Stimulated activated effector memory CD8-positive, alpha-beta T cell treated with anti-CD3 and anti-CD28 coated beads, Interleukin-12 subunit alpha, Interleukin-12 subunit beta, amount 100 ng/mL, for 72 hours (primary cell): Measurements from ENCODE around the gene CFHR3.
"Not testable (repeated sequence)": the region's sequence is repeated elsewhere in the genome, so short reads cannot be mapped to it uniquely, and the experiment has no call there.

Source experiments
- ATAC-seq: fragments of 150-1000 bp; cut with Tn5 transposase; 2 replicates; pipeline ENCODE4 v1.10.0; 2021
- DNase-seq, 2 donors: peaks; one replicate each; pipeline ENCODE4 v3.0.0; 2021 to 2022; ENCODE audit warnings: low spot score in 2 of 2
- H3K27ac Mint-ChIP-seq: one replicate; pipeline ENCODE4 v1.8.0; 2022; ENCODE audit warnings: mild to moderate bottlenecking, mixed read lengths
- H3K36me3 Mint-ChIP-seq: one replicate; pipeline ENCODE4 v1.8.0; 2022; ENCODE audit warnings: mild to moderate bottlenecking, mixed read lengths
- H3K4me1 Mint-ChIP-seq: one replicate; pipeline ENCODE4 v1.8.0; 2022; ENCODE audit warnings: mixed read lengths
- H3K4me3 Mint-ChIP-seq: one replicate; pipeline ENCODE4 v1.8.0; 2022; ENCODE audit warnings: mild to moderate bottlenecking, mixed read lengths
- H3K9me3 Mint-ChIP-seq: one replicate; pipeline ENCODE4 v1.8.0; 2022; ENCODE audit warnings: mixed read lengths

CFHR3 gene

GRCh38 chr1:196774603-196775002 lies at the start of gene CFHR3:
CFHR3 (plus strand) TSS chr1:196774840; CDS start chr1:196774887, 47 bp downstream.
- H3K27ac Mint-ChIP-seq = no peak within 1 kb of the TSS
- ATAC-seq = peak; percentile 31
- DNase-seq = no peak
- no peak within 1 kb of the TSS for H3K4me3 Mint-ChIP-seq
- H3K9me3 Mint-ChIP-seq = no peaks in the 10 kb centered on the region
- H3K4me1 Mint-ChIP-seq = no peaks in the 10 kb centered on the region
- H3K36me3 Mint-ChIP-seq = no peaks in the 10 kb centered on the region

DNA sequence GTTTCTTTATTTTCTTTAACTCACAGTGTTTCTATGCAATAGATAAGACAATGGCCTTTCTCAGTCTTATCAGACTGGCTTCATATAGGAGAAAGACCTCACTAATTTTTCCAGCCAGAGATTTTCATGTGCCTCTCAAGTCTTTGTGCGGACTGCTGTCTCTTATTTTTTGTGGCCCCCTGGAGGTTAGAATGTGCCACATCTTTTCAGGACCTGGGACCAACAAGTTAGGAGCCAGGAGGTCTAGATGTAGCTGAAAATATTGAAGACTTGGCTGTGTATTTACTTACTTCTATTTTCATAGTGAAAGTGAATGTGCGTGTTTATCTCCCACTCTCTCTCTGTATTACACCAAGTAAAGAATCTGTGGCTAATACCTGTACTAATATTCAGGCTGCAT lies 42.1 kb upstream of the CFHR3 start:
- H3K4me1 Mint-ChIP-seq = no peaks in the 10 kb centered on the region
- H3K4me3 Mint-ChIP-seq = no peak overlapping the region
- no peak overlapping the region for H3K27ac Mint-ChIP-seq
- DNase-seq (no peak), ATAC-seq (no peak)
- peaks cover 8% of the 10 kb centered on the region for H3K36me3 Mint-ChIP-seq
- peaks cover 9% of the 10 kb centered on the region for H3K9me3 Mint-ChIP-seq

DNA sequence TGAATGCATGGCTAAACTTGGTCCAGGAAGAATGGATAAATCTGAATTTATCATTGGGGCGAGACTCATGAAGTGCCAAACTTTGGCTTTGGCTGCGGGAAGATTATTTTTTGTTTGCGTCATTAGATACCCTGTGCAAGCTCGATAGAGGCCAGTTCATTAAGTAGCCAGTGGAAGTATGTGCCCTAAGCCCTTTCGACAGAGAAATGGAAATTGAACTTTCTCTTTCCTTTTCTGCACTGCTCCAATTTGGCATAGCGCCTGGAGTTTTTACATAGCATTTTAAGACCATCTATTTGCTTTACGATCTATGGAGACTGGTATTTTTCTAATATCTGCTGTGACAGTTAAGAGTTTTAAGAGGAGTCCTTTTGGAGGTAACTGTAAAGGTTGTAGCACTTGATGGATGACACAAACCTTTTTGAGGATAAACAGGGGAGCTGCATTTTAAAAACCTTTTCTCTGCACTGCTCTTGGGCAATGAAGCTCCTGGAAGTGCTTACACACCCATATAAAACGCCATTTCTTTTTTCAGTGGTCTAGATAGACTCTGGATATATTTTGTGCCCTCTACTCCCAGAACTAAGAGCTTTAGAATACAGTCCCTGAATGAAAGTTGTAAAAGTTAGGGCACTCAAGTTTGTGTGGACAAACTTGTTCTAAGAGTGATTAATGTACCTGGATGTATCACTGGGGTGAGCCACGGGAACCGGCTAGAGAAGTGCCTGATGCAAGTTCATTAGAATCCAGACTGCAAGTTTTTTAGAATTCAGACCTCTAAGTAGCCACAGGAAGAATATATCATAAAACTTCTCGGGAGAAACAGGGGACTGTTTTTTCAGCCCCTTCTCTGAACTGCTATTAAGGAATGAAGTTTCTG lies 41.3 kb upstream of the CFHR3 start:
- peaks cover 9% of the 10 kb centered on the region for H3K9me3 Mint-ChIP-seq
- DNase-seq = no peak
- no peak overlapping the region for H3K4me3 Mint-ChIP-seq
- no peak overlapping the region for H3K27ac Mint-ChIP-seq
- H3K4me1 Mint-ChIP-seq = no peaks in the 10 kb centered on the region
- peaks cover 12% of the 10 kb centered on the region for H3K36me3 Mint-ChIP-seq
- ATAC-seq = no peak

DNA sequence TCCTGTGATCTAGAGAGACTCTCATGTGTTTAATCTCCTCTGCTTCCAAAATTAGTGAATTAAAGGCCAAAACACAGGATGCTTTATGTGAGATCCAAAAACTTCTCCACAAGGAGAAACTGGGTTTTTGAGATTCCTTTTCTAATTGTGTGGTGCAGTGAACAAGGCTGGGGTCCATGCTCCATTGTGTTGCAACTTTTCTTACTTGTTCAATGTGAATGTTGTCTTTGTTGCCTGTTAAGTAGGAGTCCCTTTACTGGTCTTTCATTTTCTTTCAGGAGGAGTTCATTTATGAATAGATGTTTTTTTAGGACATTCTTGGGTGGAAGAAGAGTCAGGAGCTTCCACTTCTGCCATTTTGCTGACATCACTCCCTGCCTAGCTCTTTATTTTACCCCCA lies 40.6 kb upstream of the CFHR3 start:
- Mint-ChIP-seq H3K36me3 (peaks cover 19% of the 10 kb centered on the region), H3K4me1 (no peaks in the 10 kb centered on the region), H3K9me3 (peaks cover 9% of the 10 kb centered on the region), H3K4me3 (no peak overlapping the region), H3K27ac (no peak overlapping the region)
- no peak for DNase-seq
- ATAC-seq = no peak

DNA sequence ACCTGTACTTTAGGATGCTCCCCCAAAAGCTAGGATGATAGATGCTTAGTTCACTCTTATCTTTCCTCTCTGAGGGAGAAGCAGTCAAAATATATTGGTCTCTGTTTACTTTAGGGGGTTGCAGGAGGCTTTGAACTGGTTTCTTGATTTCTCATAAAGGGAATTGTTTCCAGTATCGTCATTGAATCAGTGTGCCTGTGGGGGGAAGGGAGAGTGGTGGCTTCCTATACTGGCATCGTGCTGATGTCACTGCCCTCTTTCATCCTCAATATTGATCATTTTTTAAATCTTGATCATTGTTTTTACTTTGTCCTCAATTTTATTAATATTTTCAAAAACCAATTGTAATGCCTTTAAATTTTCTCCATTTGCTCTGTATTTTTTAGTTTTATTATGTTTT lies 40.2 kb upstream of the CFHR3 start:
- DNase-seq (no peak), ATAC-seq (no peak)
- Mint-ChIP-seq H3K27ac (no peak overlapping the region), H3K4me3 (no peak overlapping the region), H3K9me3 (peaks cover 13% of the 10 kb centered on the region), H3K4me1 (no peaks in the 10 kb centered on the region), H3K36me3 (peaks cover 24% of the 10 kb centered on the region)

- H3K4me1 Mint-ChIP-seq = no peaks in the 10 kb centered on the region
- H3K27ac Mint-ChIP-seq = no peak overlapping the region
- peaks cover 46% of the 10 kb centered on the region for H3K36me3 Mint-ChIP-seq
- peaks cover 14% of the 10 kb centered on the region for H3K9me3 Mint-ChIP-seq
- DNase-seq = no peak
- no peak overlapping the region for H3K4me3 Mint-ChIP-seq
- no peak for ATAC-seq
Measured at GRCh38 chr1:196738730-196739129, 35.9 kb upstream of the CFHR3 start.

- H3K4me3 Mint-ChIP-seq, H3K27ac Mint-ChIP-seq, ATAC-seq, H3K4me1 Mint-ChIP-seq, DNase-seq: not testable (repeated sequence)
- Mint-ChIP-seq H3K9me3 (peaks cover 17% of the 10 kb centered on the region), H3K36me3 (peaks cover 62% of the 10 kb centered on the region)
Measured at GRCh38 chr1:196743244-196743643, 31.4 kb upstream of the CFHR3 start.

GRCh38 chr1:196765019-196765740 lies 9.5 kb upstream of the CFHR3 start:
- H3K4me1 Mint-ChIP-seq, H3K4me3 Mint-ChIP-seq, ATAC-seq, H3K36me3 Mint-ChIP-seq, DNase-seq, H3K27ac Mint-ChIP-seq, H3K9me3 Mint-ChIP-seq: not testable (repeated sequence)

- H3K27ac Mint-ChIP-seq, H3K9me3 Mint-ChIP-seq, ATAC-seq, DNase-seq, H3K36me3 Mint-ChIP-seq, H3K4me3 Mint-ChIP-seq, H3K4me1 Mint-ChIP-seq: not testable (repeated sequence)
Measured at GRCh38 chr1:196769823-196770222, 4.8 kb upstream of the CFHR3 start.

DNA sequence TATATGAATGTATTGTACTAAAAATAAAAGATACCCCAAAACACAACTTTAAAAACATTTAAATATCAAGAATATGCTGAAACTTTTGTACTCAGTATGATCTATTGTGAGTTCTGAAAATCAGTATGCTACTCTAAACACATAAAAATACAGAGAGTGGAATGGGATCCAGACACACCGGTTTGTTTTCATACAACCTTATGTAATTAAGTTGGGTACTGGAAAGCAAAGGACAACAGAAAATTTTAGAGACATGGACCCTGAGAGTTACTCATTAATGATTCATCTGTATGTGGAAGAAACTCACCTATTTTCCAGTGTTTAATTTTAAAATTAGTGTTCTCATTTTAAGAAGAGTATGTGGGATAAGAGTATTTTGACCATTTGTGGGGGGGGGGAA lies 927 bp upstream of the CFHR3 start:
- no peaks in the 10 kb centered on the region for H3K4me1 Mint-ChIP-seq
- ATAC-seq (no peak), DNase-seq (no peak)
- no peak overlapping the region for H3K27ac Mint-ChIP-seq
- H3K36me3 Mint-ChIP-seq = no peaks in the 10 kb centered on the region
- no peaks in the 10 kb centered on the region for H3K9me3 Mint-ChIP-seq
- H3K4me3 Mint-ChIP-seq = no peak overlapping the region

- no peak for DNase-seq
- H3K4me3 Mint-ChIP-seq = no peak overlapping the region
- H3K36me3 Mint-ChIP-seq = no peaks in the 10 kb centered on the region
- no peak for ATAC-seq
- no peaks in the 10 kb centered on the region for H3K9me3 Mint-ChIP-seq
- no peaks in the 10 kb centered on the region for H3K4me1 Mint-ChIP-seq
- H3K27ac Mint-ChIP-seq = no peak overlapping the region
Measured at GRCh38 chr1:196774175-196774574, 465 bp upstream of the CFHR3 start.

- Mint-ChIP-seq H3K36me3 (no peaks in the 10 kb centered on the region), H3K9me3 (no peaks in the 10 kb centered on the region), H3K4me1 (no peaks in the 10 kb centered on the region), H3K27ac (no peak overlapping the region), H3K4me3 (no peak overlapping the region)
- DNase-seq (no peak), ATAC-seq (no peak)
Measured at GRCh38 chr1:196777603-196778002, 3.0 kb downstream of the CFHR3 start.

- Mint-ChIP-seq H3K9me3 (no peaks in the 10 kb centered on the region), H3K27ac (no peak overlapping the region), H3K4me3 (no peak overlapping the region), H3K36me3 (no peaks in the 10 kb centered on the region), H3K4me1 (no peaks in the 10 kb centered on the region)
- no peak for ATAC-seq
- DNase-seq = no peak
Measured at GRCh38 chr1:196779093-196779492, 4.5 kb downstream of the CFHR3 start.

DNA sequence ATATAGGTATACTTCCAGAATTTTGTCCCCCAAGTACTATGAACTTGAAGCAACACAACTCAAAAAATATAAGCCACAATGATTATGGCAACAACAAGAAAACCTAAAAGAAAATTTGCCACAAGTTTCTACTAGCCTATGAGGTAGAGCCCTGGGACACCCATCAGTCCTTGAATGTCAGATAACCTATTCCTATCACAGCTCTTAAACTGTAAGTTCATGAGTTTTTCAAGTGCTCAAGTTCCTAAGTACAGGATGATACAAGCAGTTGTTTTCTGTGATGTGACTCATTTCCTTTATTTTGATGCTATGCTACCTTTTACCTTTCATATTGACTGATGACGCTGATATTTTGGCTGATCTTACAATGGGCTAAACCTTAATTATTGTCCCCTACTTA lies 16.6 kb downstream of the CFHR3 start:
- not testable (repeated sequence) for ATAC-seq, H3K4me3 Mint-ChIP-seq

DNA sequence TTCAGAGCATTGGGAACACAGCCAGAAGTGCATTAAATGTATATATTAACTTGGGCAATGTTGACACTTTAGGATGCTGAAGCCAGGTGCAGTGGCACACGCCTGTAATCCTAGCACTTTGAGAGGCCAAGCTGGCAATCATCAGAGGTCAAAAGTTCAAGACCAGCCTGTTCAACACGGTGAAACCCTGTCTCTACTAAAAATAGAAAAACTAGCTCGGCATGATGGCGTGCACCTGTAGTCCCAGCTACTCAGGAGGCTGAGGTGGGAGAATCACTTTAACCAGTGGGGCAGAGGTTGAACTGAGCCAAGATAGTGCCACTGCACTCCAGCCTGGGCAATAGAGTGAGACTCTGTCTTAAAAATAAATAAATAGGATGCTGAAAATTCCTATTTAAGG lies 19.5 kb downstream of the CFHR3 start:
- not testable (repeated sequence) for H3K4me1 Mint-ChIP-seq, DNase-seq, ATAC-seq, H3K27ac Mint-ChIP-seq, H3K36me3 Mint-ChIP-seq, H3K4me3 Mint-ChIP-seq, H3K9me3 Mint-ChIP-seq

More for the DNA sequence above, 16.6 kb downstream of the CFHR3 start:
- H3K4me1 Mint-ChIP-seq, H3K36me3 Mint-ChIP-seq, H3K27ac Mint-ChIP-seq, H3K9me3 Mint-ChIP-seq, DNase-seq: not testable (repeated sequence)

GRCh38 chr1:196797891-196798290 lies 23.3 kb downstream of the CFHR3 start:
- Mint-ChIP-seq H3K27ac (no peak overlapping the region), H3K4me1 (no peaks in the 10 kb centered on the region), H3K4me3 (no peak overlapping the region), H3K36me3 (no peaks in the 10 kb centered on the region), H3K9me3 (no peaks in the 10 kb centered on the region)
- DNase-seq (no peak), ATAC-seq (no peak)
